Trophoblast cell (in vitro differentiated cells and primary cell): ENCODE data around the gene SOX21.
A peak's percentile ranks its signal among the peaks of the same experiment; 100 is the strongest.

Experiments used
- DNase-seq, 2 donors: peaks; one replicate each; pipeline ENCODE4 v3.0.0-alpha.2; 2016
- H2AFZ ChIP-seq: 2 replicates; pipeline ENCODE4 v1.6.1; 2013; ENCODE audit warnings: low read length, moderate library complexity, mild to moderate bottlenecking; ENCODE audit not compliant: insufficient read depth, poor library complexity
- H2AK5ac ChIP-seq: 2 replicates; pipeline ENCODE4 v1.6.1; 2013; ENCODE audit warnings: mild to moderate bottlenecking, low read length
- H2BK120ac ChIP-seq: 2 replicates; pipeline ENCODE4 v1.6.1; 2013; ENCODE audit warnings: low read length, mild to moderate bottlenecking, moderate library complexity; ENCODE audit not compliant: insufficient read depth, poor library complexity
- H2BK12ac ChIP-seq: 2 replicates; pipeline ENCODE4 v1.6.1; 2013; ENCODE audit warnings: mild to moderate bottlenecking, low read length, moderate library complexity
- H2BK5ac ChIP-seq: 2 replicates; pipeline ENCODE4 v1.6.1; 2013; ENCODE audit warnings: low read length, low read depth, moderate library complexity, mild to moderate bottlenecking; ENCODE audit not compliant: poor library complexity
- H3K14ac ChIP-seq: 2 replicates; pipeline ENCODE4 v1.6.1; 2013; ENCODE audit warnings: mild to moderate bottlenecking, low read length
- H3K18ac ChIP-seq: 2 replicates; pipeline ENCODE4 v1.6.1; 2013; ENCODE audit warnings: mild to moderate bottlenecking, low read length
- H3K23ac ChIP-seq: 2 replicates; pipeline ENCODE4 v1.6.1; 2013; ENCODE audit warnings: low read length
- H3K27ac ChIP-seq: 2 replicates; pipeline ENCODE4 v1.5.1; 2013; ENCODE audit warnings: low read depth, mild to moderate bottlenecking, inconsistent platforms, low read length, moderate library complexity
- H3K27me3 ChIP-seq: 2 replicates; pipeline ENCODE4 v1.6.1; 2013; ENCODE audit warnings: inconsistent platforms, mild to moderate bottlenecking, low read length, moderate library complexity; ENCODE audit not compliant: insufficient read depth
- H3K36me3 ChIP-seq, 2 experiments: 1 replicate in 1 of 2; 2 replicates in 1 of 2; pipeline ENCODE4 v1.6.1; 2013; ENCODE audit warnings: low read length in 2 of 2, mild to moderate bottlenecking in 2 of 2, moderate library complexity in 1 of 2; ENCODE audit not compliant: insufficient read depth in 2 of 2, control insufficient read depth in 1 of 2
- H3K4ac ChIP-seq: 2 replicates; pipeline ENCODE4 v1.6.1; 2013; ENCODE audit warnings: low read depth, mild to moderate bottlenecking, low read length, moderate library complexity
- H3K4me1 ChIP-seq, 2 experiments: 1 replicate in 1 of 2; 2 replicates in 1 of 2; pipeline ENCODE4 v1.6.1; 2013; ENCODE audit warnings: low read length in 2 of 2, mild to moderate bottlenecking in 2 of 2, moderate library complexity in 1 of 2; ENCODE audit not compliant: insufficient read depth in 2 of 2, control insufficient read depth in 1 of 2
- H3K4me2 ChIP-seq: 2 replicates; pipeline ENCODE4 v1.6.1; 2013; ENCODE audit warnings: inconsistent platforms, mild to moderate bottlenecking, low read length, moderate library complexity
- H3K4me3 ChIP-seq: 2 replicates; pipeline ENCODE4 v1.5.1; 2013; ENCODE audit warnings: mild to moderate bottlenecking, low read depth, low read length, inconsistent platforms
- H3K79me1 ChIP-seq: one replicate; pipeline ENCODE4 v1.6.1; 2013; ENCODE audit warnings: low read length
- H3K79me2 ChIP-seq: 2 replicates; pipeline ENCODE4 v1.6.1; 2013; ENCODE audit warnings: low read length, mild to moderate bottlenecking; ENCODE audit not compliant: control insufficient read depth, insufficient read depth, poor library complexity
- H3K9ac ChIP-seq: 2 replicates; pipeline ENCODE4 v1.6.1; 2013; ENCODE audit warnings: mild to moderate bottlenecking, low read length
- H3K9me3 ChIP-seq: 2 replicates; pipeline ENCODE4 v1.6.1; 2013; ENCODE audit warnings: low read depth, mild to moderate bottlenecking, control low read depth, inconsistent platforms, low read length; ENCODE audit not compliant: insufficient read depth
- H4K12ac ChIP-seq: 2 replicates; pipeline ENCODE4 v1.6.1; 2013; ENCODE audit warnings: low read depth, mild to moderate bottlenecking, low read length, moderate library complexity
- H4K8ac ChIP-seq: 2 replicates; pipeline ENCODE4 v1.6.1; 2013; ENCODE audit warnings: low read depth, mild to moderate bottlenecking, low read length, moderate library complexity
- H4K91ac ChIP-seq: one replicate; pipeline ENCODE4 v1.6.1; 2013; ENCODE audit warnings: low read depth, mild to moderate bottlenecking, low read length, moderate library complexity
- WGBS: extraction: QIAGEN DNeasy Blood & Tissue Kit; methylation state at CpG from one replicate; pipeline ENCODE4 v1.1.7; 2013; ENCODE audit warnings: missing lambda C conversion rate; ENCODE audit not compliant: insufficient read length, insufficient coverage; ENCODE audit errors: extremely low coverage; 5-methylcytosine and 5-hydroxymethylcytosine counted together

The SOX21 gene

GRCh38 chr13:94679614-94680013, 32.7 kb downstream of the SOX21 start:
- Histone ChIP-seq H4K12ac (no peak overlapping the region), H3K4ac (no peak overlapping the region), H3K14ac (no peak overlapping the region), H3K79me1 (no peaks in the 10 kb centered on the region), H4K8ac (no peak overlapping the region), H3K18ac (no peak overlapping the region), H3K79me2 (no peaks in the 10 kb centered on the region), H3K4me2 (no peak overlapping the region), H2BK5ac (no peak overlapping the region), H3K9me3 (no peaks in the 10 kb centered on the region), H2AK5ac (no peak overlapping the region), H2BK12ac (no peak overlapping the region), H3K27me3 (no peaks in the 10 kb centered on the region), H4K91ac (no peak overlapping the region), H3K4me3 (no peak overlapping the region), H3K23ac (no peak overlapping the region), H3K9ac (no peak overlapping the region), H2BK120ac (no peak overlapping the region), H3K27ac (no peak overlapping the region), H3K4me1 (no peaks in the 10 kb centered on the region), H3K36me3 (no peaks in the 10 kb centered on the region), H2AFZ (no peak overlapping the region)
- peak in 1 of 2 donors; percentile 53 for DNase-seq
- no CpG with 5 or more reads among the region's 6 CpGs for WGBS

- Histone ChIP-seq H3K23ac (no peak overlapping the region), H3K4ac (no peak overlapping the region)
Observed at GRCh38 chr13:94678845-94679244, 33.5 kb downstream of the SOX21 start.

GRCh38 chr13:94677799-94678198, 34.5 kb downstream of the SOX21 start:
- H2AK5ac ChIP-seq, result no peak overlapping the region
- no peak overlapping the region for H2AFZ ChIP-seq
- H3K23ac ChIP-seq, result no peak overlapping the region
- no peak overlapping the region for H4K91ac ChIP-seq
- H3K36me3 ChIP-seq, result no peaks in the 10 kb centered on the region
- H3K4me2 ChIP-seq, result no peak overlapping the region
- H3K9me3 ChIP-seq, result no peaks in the 10 kb centered on the region
- no peak overlapping the region for H3K4ac ChIP-seq
- no peaks in the 10 kb centered on the region for H3K79me1 ChIP-seq
- no peak overlapping the region for H4K8ac ChIP-seq
- H3K79me2 ChIP-seq, result no peaks in the 10 kb centered on the region
- no peak overlapping the region for H3K9ac ChIP-seq
- no peak overlapping the region for H2BK12ac ChIP-seq
- no peak overlapping the region for H4K12ac ChIP-seq
- no peak overlapping the region for H3K4me3 ChIP-seq
- no peaks in the 10 kb centered on the region for H3K27me3 ChIP-seq
- no peak overlapping the region for H3K27ac ChIP-seq
- no peak overlapping the region for H2BK5ac ChIP-seq
- DNase-seq, result no peak
- WGBS, result no CpG with 5 or more reads among the region's 2 CpGs
- H3K18ac ChIP-seq, result no peak overlapping the region
- H3K4me1 ChIP-seq, result no peaks in the 10 kb centered on the region
- H2BK120ac ChIP-seq, result no peak overlapping the region
- H3K14ac ChIP-seq, result no peak overlapping the region

More at GRCh38 chr13:94678845-94679244, 33.5 kb downstream of the SOX21 start:
- Histone ChIP-seq H3K18ac (no peak overlapping the region), H3K27ac (no peak overlapping the region), H3K9ac (no peak overlapping the region), H4K12ac (no peak overlapping the region), H3K9me3 (no peaks in the 10 kb centered on the region), H2AK5ac (no peak overlapping the region), H2BK5ac (no peak overlapping the region), H2BK12ac (no peak overlapping the region), H3K4me3 (no peak overlapping the region), H3K14ac (no peak overlapping the region), H4K8ac (no peak overlapping the region), H3K79me1 (no peaks in the 10 kb centered on the region), H3K4me2 (no peak overlapping the region), H3K36me3 (no peaks in the 10 kb centered on the region), H3K79me2 (no peaks in the 10 kb centered on the region), H2BK120ac (no peak overlapping the region), H4K91ac (no peak overlapping the region), H3K27me3 (no peaks in the 10 kb centered on the region), H3K4me1 (no peaks in the 10 kb centered on the region), H2AFZ (no peak overlapping the region)
- no CpG with 5 or more reads among the region's 2 CpGs for WGBS
- DNase-seq, result peak in 1 of 2 donors; percentile 66

- H4K8ac ChIP-seq, result no peak overlapping the region
- no peaks in the 10 kb centered on the region for H3K27me3 ChIP-seq
- peak; percentile 52 to 82 for DNase-seq
- no peak overlapping the region for H2BK120ac ChIP-seq
- no peak overlapping the region for H2AFZ ChIP-seq
- H2BK12ac ChIP-seq, result no peak overlapping the region
- no peaks in the 10 kb centered on the region for H3K79me1 ChIP-seq
- no peak overlapping the region for H3K23ac ChIP-seq
- no peak overlapping the region for H3K27ac ChIP-seq
- no peak overlapping the region for H4K91ac ChIP-seq
- no peak overlapping the region for H3K14ac ChIP-seq
- no peak overlapping the region for H2AK5ac ChIP-seq
- no peak overlapping the region for H2BK5ac ChIP-seq
- H3K4me3 ChIP-seq, result no peak overlapping the region
- no CpG with 5 or more reads among the region's 5 CpGs for WGBS
- H4K12ac ChIP-seq, result no peak overlapping the region
- H3K9me3 ChIP-seq, result no peaks in the 10 kb centered on the region
- H3K4ac ChIP-seq, result no peak overlapping the region
- no peaks in the 10 kb centered on the region for H3K79me2 ChIP-seq
- no peak overlapping the region for H3K4me2 ChIP-seq
- no peaks in the 10 kb centered on the region for H3K36me3 ChIP-seq
- H3K18ac ChIP-seq, result no peak overlapping the region
- no peaks in the 10 kb centered on the region for H3K4me1 ChIP-seq
- no peak overlapping the region for H3K9ac ChIP-seq
Observed at GRCh38 chr13:94674609-94675348, 37.6 kb downstream of the SOX21 start.
